SU-DHL-6 (cell line): ENCODE results near the gene ZNF80.

Experiments used
- CTCF ChIP-seq: fragments of 200-600 bp; sonication (generic); IDR thresholded peaks from one replicate; pipeline ENCODE4 v1.5.1; 2017; ENCODE audit warnings: antibody characterized with exemption, mild to moderate bottlenecking, low read length, moderate library complexity; ENCODE audit not compliant: insufficient read depth, poor library complexity, severe bottlenecking
- EZH2phosphoT487 ChIP-seq: fragments of 200-600 bp; sonication (generic), shearing (Covaris generic); conservative IDR thresholded peaks from 2 replicates; pipeline ENCODE4 v1.6.1; 2018; ENCODE audit warnings: mild to moderate bottlenecking, antibody characterized with exemption, low read length, moderate library complexity, mixed read lengths

DNA sequence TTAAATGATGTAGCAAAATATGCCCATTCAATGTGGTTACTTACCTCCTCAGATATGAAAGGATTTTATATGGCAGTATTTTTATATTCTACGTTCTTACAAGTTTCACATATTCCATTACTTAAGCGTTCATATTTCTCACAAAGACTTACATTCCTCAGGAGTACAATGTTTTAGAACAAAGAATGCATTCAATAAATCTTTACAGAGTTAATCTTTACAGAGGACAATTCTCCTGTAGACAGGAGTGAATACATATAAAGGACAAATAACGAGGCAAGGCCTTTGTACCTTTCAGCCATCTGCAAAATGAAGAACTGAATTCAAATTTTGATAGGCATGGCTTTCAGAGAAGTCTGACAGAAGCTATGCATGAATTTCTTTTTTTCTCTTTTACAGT, 1.9 kb downstream of the ZNF80 start:
- no peak for TF ChIP-seq CTCF
- TF ChIP-seq EZH2phosphoT487: no peak
